ENCODE measurements around the gene CELSR1. TPM values are rescaled to one million over a fixed set of nuclear protein-coding genes. Genes with fewer than 3 reads are reported as not detected.

Gene CELSR1
- total RNA-seq, 4 donors from 2014 or later, result 18.4 to 56.0 (median 31.0) TPM

GRCh38 chr22:46362203-46362933 is 175.1 kb downstream of the CELSR1 start:
- 81 to 86% methylated on average over 18 to 24 of the region's 25 CpGs for WGBS, 2 donors
- DNase-seq, result no peak
- H3K4me3 ChIP-seq (replicated peaks in 1 of 3), result no peak overlapping the region

GRCh38 chr22:46361826-46362202 is 175.6 kb downstream of the CELSR1 start:
- no peak for TF ChIP-seq POLR2A (IDR thresholded peaks at IDR 0.05)
- TF ChIP-seq CTCF (IDR thresholded peaks at IDR 0.05), result no peak
- H3K9me3 ChIP-seq, result no peaks in the 10 kb centered on the region
- 77 to 85% methylated on average over 11 of the region's 11 CpGs for WGBS, 2 donors
- H3K27me3 ChIP-seq, result no peaks in the 10 kb centered on the region
- no peak for DNase-seq
- H3K4me1 ChIP-seq, result peaks cover 0 to 7% of the 10 kb centered on the region in 2 donors
- H3K4me3 ChIP-seq (replicated peaks in 1 of 3), result no peak overlapping the region
- intact Hi-C loops (cut with DNase I), result no loop called here
- H3K27ac ChIP-seq, result no peak overlapping the region
- peaks cover 5 to 29% of the 10 kb centered on the region in 2 donors for H3K36me3 ChIP-seq

More at GRCh38 chr22:46362203-46362933, 175.1 kb downstream of the CELSR1 start:
- peaks cover 0 to 7% of the 10 kb centered on the region in 2 donors for H3K4me1 ChIP-seq
- TF ChIP-seq CTCF (IDR thresholded peaks at IDR 0.05) (no peak), POLR2A (IDR thresholded peaks at IDR 0.05) (no peak)
- peaks cover 0 to 26% of the 10 kb centered on the region in 2 donors for H3K36me3 ChIP-seq
- H3K27me3 ChIP-seq, result no peaks in the 10 kb centered on the region
- H3K9me3 ChIP-seq, result no peaks in the 10 kb centered on the region
- no peak overlapping the region for H3K27ac ChIP-seq
- intact Hi-C loops (cut with DNase I), result no loop called here

GRCh38 chr22:46360891-46361290 is 176.5 kb downstream of the CELSR1 start:
- intact Hi-C loops (cut with DNase I), result no loop called here
- DNase-seq, result no peak

GRCh38 chr22:46360097-46360496 is 177.3 kb downstream of the CELSR1 start:
- 83 to 91% methylated on average over 5 of the region's 5 CpGs for WGBS, 2 donors
- H3K4me1 ChIP-seq, result peaks cover 0 to 7% of the 10 kb centered on the region in 2 donors
- no peak overlapping the region for H3K4me3 ChIP-seq (replicated peaks in 1 of 3)
- intact Hi-C loops (cut with DNase I), result no loop called here
- no peak overlapping the region for H3K27ac ChIP-seq
- no peaks in the 10 kb centered on the region for H3K9me3 ChIP-seq
- DNase-seq, result no peak
- no peak for TF ChIP-seq CTCF (IDR thresholded peaks at IDR 0.05)
- no peak for TF ChIP-seq POLR2A (IDR thresholded peaks at IDR 0.05)
- H3K36me3 ChIP-seq, result peaks cover 15 to 28% of the 10 kb centered on the region in 2 donors
- no peaks in the 10 kb centered on the region for H3K27me3 ChIP-seq

More at GRCh38 chr22:46360891-46361290, 176.5 kb downstream of the CELSR1 start:
- TF ChIP-seq CTCF (IDR thresholded peaks at IDR 0.05), result no peak
- TF ChIP-seq POLR2A (IDR thresholded peaks at IDR 0.05), result no peak
- H3K4me3 ChIP-seq (replicated peaks in 1 of 3), result no peak overlapping the region
- 90 to 96% methylated on average over 10 of the region's 10 CpGs for WGBS, 2 donors
- H3K27ac ChIP-seq, result no peak overlapping the region
- H3K9me3 ChIP-seq, result no peaks in the 10 kb centered on the region
- no peaks in the 10 kb centered on the region for H3K27me3 ChIP-seq
- peaks cover 9 to 33% of the 10 kb centered on the region in 2 donors for H3K36me3 ChIP-seq
- peaks cover 0 to 7% of the 10 kb centered on the region in 2 donors for H3K4me1 ChIP-seq

GRCh38 chr22:46359362-46359761 is 178.1 kb downstream of the CELSR1 start:
- no peaks in the 10 kb centered on the region for H3K9me3 ChIP-seq
- H3K27me3 ChIP-seq, result no peaks in the 10 kb centered on the region
- H3K4me3 ChIP-seq (replicated peaks in 1 of 3), result no peak overlapping the region
- WGBS, 2 donors, result 88% methylated on average over 13 of the region's 14 CpGs
- H3K36me3 ChIP-seq, result peaks cover 15 to 26% of the 10 kb centered on the region in 2 donors
- TF ChIP-seq CTCF (IDR thresholded peaks at IDR 0.05), result no peak
- TF ChIP-seq POLR2A (IDR thresholded peaks at IDR 0.05), result no peak
- DNase-seq, result no peak
- H3K27ac ChIP-seq, result no peak overlapping the region
- intact Hi-C loops (cut with DNase I), result no loop called here
- H3K4me1 ChIP-seq, result peaks cover 0 to 7% of the 10 kb centered on the region in 2 donors

Data from thyroid gland (tissue), 4 donors.